ENCODE results near the gene RAD51B.

The RAD51B gene

GRCh38 chr14:68450391-68451120, 631.0 kb downstream of the RAD51B start:
- H3K27me3 ChIP-seq (ENCODE audit: insufficient read depth, poor library complexity, severe bottlenecking): no peaks in the 10 kb centered on the region
- no peak for DNase-seq (ENCODE audit: low read depth in 1 of 2, low spot score in 1 of 2)
- no peak overlapping the region for H3K4me3 ChIP-seq (replicated peaks; ENCODE audit: insufficient read depth, low read length)
- TF ChIP-seq SPI1 (IDR thresholded peaks at IDR 0.05; ENCODE audit: borderline replicate concordance, low read depth) (no peak), REST (IDR thresholded peaks at IDR 0.05; ENCODE audit: insufficient replicate concordance, low read depth) (no peak), CTCF (IDR thresholded peaks at IDR 0.05; ENCODE audit: insufficient read depth, low read length) (no peak), GABPA (IDR thresholded peaks at IDR 0.05; ENCODE audit: low read depth) (no peak), POLR2AphosphoS5 (IDR thresholded peaks at IDR 0.05; ENCODE audit: low read depth) (no peak)
- H3K27ac ChIP-seq (replicated peaks): no peak overlapping the region

- no peaks in the 10 kb centered on the region for H3K27me3 ChIP-seq (ENCODE audit: insufficient read depth, poor library complexity, severe bottlenecking)
- H3K27ac ChIP-seq (replicated peaks): no peak overlapping the region
- DNase-seq (ENCODE audit: low read depth in 1 of 2, low spot score in 1 of 2): no peak
- H3K4me3 ChIP-seq (replicated peaks; ENCODE audit: insufficient read depth, low read length): no peak overlapping the region
- no peak for TF ChIP-seq POLR2AphosphoS5 (IDR thresholded peaks at IDR 0.05; ENCODE audit: low read depth)
- no peak for TF ChIP-seq SPI1 (IDR thresholded peaks at IDR 0.05; ENCODE audit: borderline replicate concordance, low read depth)
- TF ChIP-seq REST (IDR thresholded peaks at IDR 0.05; ENCODE audit: insufficient replicate concordance, low read depth): no peak
- no peak for TF ChIP-seq GABPA (IDR thresholded peaks at IDR 0.05; ENCODE audit: low read depth)
Measured at GRCh38 chr14:68451696-68452373, 632.3 kb downstream of the RAD51B start.

- DNase-seq (ENCODE audit: low read depth in 1 of 2, low spot score in 1 of 2): no peak
Measured at GRCh38 chr14:68458253-68458652, 638.7 kb downstream of the RAD51B start.

More at GRCh38 chr14:68458253-68458652, 638.7 kb downstream of the RAD51B start:
- Histone ChIP-seq H3K27me3 (ENCODE audit: insufficient read depth, poor library complexity, severe bottlenecking) (no peaks in the 10 kb centered on the region), H3K4me3 (replicated peaks; ENCODE audit: insufficient read depth, low read length) (no peak overlapping the region), H3K27ac (replicated peaks) (no peak overlapping the region)
- TF ChIP-seq POLR2AphosphoS5 (IDR thresholded peaks at IDR 0.05; ENCODE audit: low read depth) (no peak), CTCF (IDR thresholded peaks at IDR 0.05; ENCODE audit: insufficient read depth, low read length) (no peak), SPI1 (IDR thresholded peaks at IDR 0.05; ENCODE audit: borderline replicate concordance, low read depth) (no peak), GABPA (IDR thresholded peaks at IDR 0.05; ENCODE audit: low read depth) (no peak), REST (IDR thresholded peaks at IDR 0.05; ENCODE audit: insufficient replicate concordance, low read depth) (no peak)

All from HL-60 (cell line).